ENCODE data around the gene CSF3R.

The CSF3R gene

DNA sequence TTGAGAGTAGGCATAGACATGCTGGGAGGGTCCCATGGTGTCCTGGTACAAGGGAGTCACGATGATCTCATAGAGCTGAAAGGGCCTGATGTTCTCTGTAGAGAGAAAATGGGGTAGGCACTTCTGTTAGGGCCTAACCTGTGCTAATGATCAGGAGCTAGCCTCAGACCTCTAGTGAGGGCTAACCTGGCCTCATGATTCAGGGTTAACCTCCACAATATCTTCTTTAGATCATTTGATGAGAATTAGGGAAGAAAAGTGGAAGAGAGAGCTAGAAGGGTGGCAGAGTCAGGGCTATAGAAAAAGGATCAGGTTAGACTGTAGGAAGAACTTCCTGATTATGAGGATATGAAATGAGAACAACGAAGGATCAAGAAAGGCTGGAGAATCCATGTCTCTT lies 13.6 kb downstream of the CSF3R start:
- Histone ChIP-seq H3K27me3 (ENCODE audit: control insufficient read depth, low read length) (no peaks in the 10 kb centered on the region), H3K4me2 (ENCODE audit: low read length) (no peak overlapping the region), H3K9me3 (ENCODE audit: control insufficient read depth, insufficient read depth, low read length) (no peaks in the 10 kb centered on the region), H3K27ac (ENCODE audit: low read depth, low read length) (no peak overlapping the region), H3K36me3 (ENCODE audit: control insufficient read depth, low read length) (no peaks in the 10 kb centered on the region; the same call in 1 of the 2 replicates), H4K20me1 (ENCODE audit: control insufficient read depth, insufficient read depth, low read depth, low read length) (no peaks in the 10 kb centered on the region), H3K79me2 (ENCODE audit: control insufficient read depth, low read length) (peaks cover 6% of the 10 kb centered on the region), H3F3A (ENCODE audit: control insufficient read depth, insufficient read depth) (peaks cover 4% of the 10 kb centered on the region; the same call in 1 of the 2 replicates), H3K4me3 (ENCODE audit: low read length) (no peak overlapping the region), H3K4me1 (ENCODE audit: control insufficient read depth, low read length) (peaks cover 33% of the 10 kb centered on the region), H3K9me2 (replicated peaks; ENCODE audit: control insufficient read depth, low read length) (no peaks in the 10 kb centered on the region)
- no peak for TF ChIP-seq EZH2phosphoT487 (IDR thresholded peaks at IDR 0.05; ENCODE audit: borderline replicate concordance, low read length)
- TF ChIP-seq, protein P1, sequence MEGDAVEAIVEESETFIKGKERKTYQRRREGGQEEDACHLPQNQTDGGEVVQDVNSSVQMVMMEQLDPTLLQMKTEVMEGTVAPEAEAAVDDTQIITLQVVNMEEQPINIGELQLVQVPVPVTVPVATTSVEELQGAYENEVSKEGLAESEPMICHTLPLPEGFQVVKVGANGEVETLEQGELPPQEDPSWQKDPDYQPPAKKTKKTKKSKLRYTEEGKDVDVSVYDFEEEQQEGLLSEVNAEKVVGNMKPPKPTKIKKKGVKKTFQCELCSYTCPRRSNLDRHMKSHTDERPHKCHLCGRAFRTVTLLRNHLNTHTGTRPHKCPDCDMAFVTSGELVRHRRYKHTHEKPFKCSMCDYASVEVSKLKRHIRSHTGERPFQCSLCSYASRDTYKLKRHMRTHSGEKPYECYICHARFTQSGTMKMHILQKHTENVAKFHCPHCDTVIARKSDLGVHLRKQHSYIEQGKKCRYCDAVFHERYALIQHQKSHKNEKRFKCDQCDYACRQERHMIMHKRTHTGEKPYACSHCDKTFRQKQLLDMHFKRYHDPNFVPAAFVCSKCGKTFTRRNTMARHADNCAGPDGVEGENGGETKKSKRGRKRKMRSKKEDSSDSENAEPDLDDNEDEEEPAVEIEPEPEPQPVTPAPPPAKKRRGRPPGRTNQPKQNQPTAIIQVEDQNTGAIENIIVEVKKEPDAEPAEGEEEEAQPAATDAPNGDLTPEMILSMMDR (IDR thresholded peaks at IDR 0.05; ENCODE audit: low read depth, low read length, poor library complexity, severe bottlenecking) = no peak

DNA sequence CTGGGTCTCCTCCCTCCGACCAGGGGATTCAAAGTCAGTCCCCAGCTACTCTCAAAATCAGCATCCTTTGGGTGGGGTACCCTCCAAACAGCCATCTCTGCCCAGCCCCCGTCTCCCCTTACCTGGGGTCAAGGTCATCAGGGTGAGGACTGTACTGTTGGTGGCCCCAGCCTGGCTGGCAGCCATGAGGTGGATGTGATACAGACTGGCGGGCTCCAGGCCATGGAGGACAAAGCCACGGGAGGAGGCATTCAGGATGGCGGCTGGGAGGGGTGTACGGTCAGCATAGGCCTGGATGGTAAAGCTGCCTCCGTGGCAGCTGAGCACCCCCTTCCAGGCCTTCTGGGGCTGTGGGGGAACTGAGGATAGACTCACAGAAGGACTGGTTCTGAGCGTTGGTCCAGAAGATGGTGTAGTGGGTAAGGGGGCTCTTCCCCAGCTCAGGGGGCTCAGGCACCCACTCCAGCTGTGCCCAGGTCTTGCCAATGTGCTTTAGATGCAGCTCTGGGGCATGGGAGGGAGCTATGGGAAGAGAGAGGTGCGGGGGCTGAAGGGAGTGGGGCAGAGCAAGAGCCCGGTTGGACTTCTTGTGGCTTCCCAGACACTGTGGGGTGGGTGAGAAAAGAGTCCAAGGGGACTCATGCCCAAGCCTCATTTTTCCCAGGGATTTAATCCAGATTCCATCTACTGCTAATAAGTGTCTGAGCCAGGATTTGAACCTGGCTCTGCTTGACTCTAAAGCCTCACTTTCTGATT lies 14.8 kb downstream of the CSF3R start:
- no peaks in the 10 kb centered on the region for H3K27me3 ChIP-seq (ENCODE audit: control insufficient read depth, low read length)
- H3K4me1 ChIP-seq (ENCODE audit: control insufficient read depth, low read length) = peaks cover 30% of the 10 kb centered on the region
- H3K79me2 ChIP-seq (ENCODE audit: control insufficient read depth, low read length) = peaks cover 19% of the 10 kb centered on the region

DNA sequence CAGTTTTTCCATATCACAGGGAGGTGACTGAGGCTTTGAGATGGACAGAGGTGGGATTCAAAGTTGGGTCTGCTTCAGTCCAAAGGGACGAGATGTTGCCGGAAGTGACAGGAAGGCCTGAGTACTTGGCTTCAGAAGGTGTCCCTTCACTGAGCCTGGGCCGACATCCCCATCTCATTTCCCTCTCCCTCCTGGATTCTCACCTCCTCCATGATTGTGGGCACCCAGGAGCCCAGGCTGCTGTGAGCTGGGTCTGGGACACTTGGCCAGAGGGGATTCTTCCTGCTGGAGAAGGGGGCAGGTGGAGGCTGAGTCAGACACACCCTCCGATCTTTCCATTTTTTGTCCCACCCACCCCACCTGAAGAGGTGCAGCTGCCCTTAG lies 15.7 kb downstream of the CSF3R start:
- peaks cover 27% of the 10 kb centered on the region for H3K79me2 ChIP-seq (ENCODE audit: control insufficient read depth, low read length)
- no peaks in the 10 kb centered on the region for H3K9me2 ChIP-seq (replicated peaks; ENCODE audit: control insufficient read depth, low read length)
- H4K20me1 ChIP-seq (ENCODE audit: control insufficient read depth, insufficient read depth, low read depth, low read length) = no peaks in the 10 kb centered on the region
- no peaks in the 10 kb centered on the region for H3K27me3 ChIP-seq (ENCODE audit: control insufficient read depth, low read length)
- TF ChIP-seq, protein P1 (IDR thresholded peaks at IDR 0.05; ENCODE audit: low read depth, low read length, poor library complexity, severe bottlenecking) = no peak
- TF ChIP-seq EZH2phosphoT487 (IDR thresholded peaks at IDR 0.05; ENCODE audit: borderline replicate concordance, low read length) = no peak
- H3K4me1 ChIP-seq (ENCODE audit: control insufficient read depth, low read length) = peaks cover 34% of the 10 kb centered on the region
- H3K36me3 ChIP-seq (ENCODE audit: control insufficient read depth, low read length) = peaks cover 13% of the 10 kb centered on the region
- H3K9me3 ChIP-seq (ENCODE audit: control insufficient read depth, insufficient read depth, low read length) = no peaks in the 10 kb centered on the region
- no peak overlapping the region for H3K4me3 ChIP-seq (ENCODE audit: low read length)
- no peak overlapping the region for H3K4me2 ChIP-seq (ENCODE audit: low read length)
- H3F3A ChIP-seq (ENCODE audit: control insufficient read depth, insufficient read depth) = peaks cover 4% of the 10 kb centered on the region; the same call in 1 of the 2 replicates
- no peak overlapping the region for H3K27ac ChIP-seq (ENCODE audit: low read depth, low read length)

More for the DNA sequence above, 14.8 kb downstream of the CSF3R start:
- no peak overlapping the region for H3K27ac ChIP-seq (ENCODE audit: low read depth, low read length)
- no peak overlapping the region for H3K4me3 ChIP-seq (ENCODE audit: low read length)
- no peaks in the 10 kb centered on the region for H3K9me3 ChIP-seq (ENCODE audit: control insufficient read depth, insufficient read depth, low read length)
- H4K20me1 ChIP-seq (ENCODE audit: control insufficient read depth, insufficient read depth, low read depth, low read length) = no peaks in the 10 kb centered on the region
- H3K4me2 ChIP-seq (ENCODE audit: low read length) = no peak overlapping the region
- peaks cover 8% of the 10 kb centered on the region for H3K36me3 ChIP-seq (ENCODE audit: control insufficient read depth, low read length)
- TF ChIP-seq, protein P1 (IDR thresholded peaks at IDR 0.05; ENCODE audit: low read depth, low read length, poor library complexity, severe bottlenecking) = no peak
- TF ChIP-seq EZH2phosphoT487 (IDR thresholded peaks at IDR 0.05; ENCODE audit: borderline replicate concordance, low read length) = no peak
- peaks cover 4% of the 10 kb centered on the region; the same call in 1 of the 2 replicates for H3F3A ChIP-seq (ENCODE audit: control insufficient read depth, insufficient read depth)
- no peaks in the 10 kb centered on the region for H3K9me2 ChIP-seq (replicated peaks; ENCODE audit: control insufficient read depth, low read length)
